ENCODE measurements around the gene PLA2G2F. TPM values are rescaled to one million over a fixed set of nuclear protein-coding genes. Genes with fewer than 3 reads are reported as not detected.
A peak's percentile ranks its signal among the peaks of the same experiment; 100 is the strongest.

Gene PLA2G2F
- total and polyA plus RNA-seq, 9 of the 15 experiments (the other 6 are each of a cell fraction or from before 2014, with no cell fraction given) = not detected

GRCh38 chr1:20165522-20165951, 26.4 kb downstream of the PLA2G2F start (continued):
- TF ChIP-seq CBX8 (IDR thresholded peaks at IDR 0.05; ENCODE audit: borderline replicate concordance, extremely low read depth, low read depth, low read length, poor library complexity, severe bottlenecking) (no peak), ZFP30 (CRISPR knock-in tag; IDR thresholded peaks at IDR 0.05; ENCODE audit: borderline replicate concordance) (no peak), ZNF197 (CRISPR knock-in tag; IDR thresholded peaks at IDR 0.05; ENCODE audit: low read depth) (no peak), POLR2B (IDR thresholded peaks at IDR 0.05; ENCODE audit: low read depth, partially characterized antibody) (no peak), MED1 (CRISPR knock-in tag; IDR thresholded peaks at IDR 0.05; ENCODE audit: borderline replicate concordance) (no peak), RFX7 (CRISPR knock-in tag; IDR thresholded peaks at IDR 0.05) (no peak), RBM14 (IDR thresholded peaks at IDR 0.05; ENCODE audit: borderline replicate concordance, insufficient read depth, low read depth, low read length) (no peak), MIER1 (IDR thresholded peaks at IDR 0.05; ENCODE audit: low read depth) (no peak), NFATC3 (IDR thresholded peaks at IDR 0.05) (no peak), NCOA2 (IDR thresholded peaks at IDR 0.05; ENCODE audit: partially characterized antibody in 2 of 2) (no peak), ZFP36 (IDR thresholded peaks at IDR 0.05; ENCODE audit: low read depth, low read length, partially characterized antibody) (no peak), TAF9B (IDR thresholded peaks at IDR 0.05; ENCODE audit: partially characterized antibody) (no peak), DNMT1 (IDR thresholded peaks at IDR 0.05) (0 out of 2 replicates have a peak, but pooled peaks have one; percentile 39), E2F1 (CRISPR knock-in tag; IDR thresholded peaks at IDR 0.05) (no peak), GATAD2B (IDR thresholded peaks at IDR 0.05; ENCODE audit: borderline replicate concordance) (no peak), SREBF1 (IDR thresholded peaks at IDR 0.05; ENCODE audit: borderline replicate concordance, low read depth, low read length) (no peak), ZNF253 (CRISPR knock-in tag; conservative IDR thresholded peaks at IDR 0.05) (no peak)
- TF ChIP-seq, protein P1, sequence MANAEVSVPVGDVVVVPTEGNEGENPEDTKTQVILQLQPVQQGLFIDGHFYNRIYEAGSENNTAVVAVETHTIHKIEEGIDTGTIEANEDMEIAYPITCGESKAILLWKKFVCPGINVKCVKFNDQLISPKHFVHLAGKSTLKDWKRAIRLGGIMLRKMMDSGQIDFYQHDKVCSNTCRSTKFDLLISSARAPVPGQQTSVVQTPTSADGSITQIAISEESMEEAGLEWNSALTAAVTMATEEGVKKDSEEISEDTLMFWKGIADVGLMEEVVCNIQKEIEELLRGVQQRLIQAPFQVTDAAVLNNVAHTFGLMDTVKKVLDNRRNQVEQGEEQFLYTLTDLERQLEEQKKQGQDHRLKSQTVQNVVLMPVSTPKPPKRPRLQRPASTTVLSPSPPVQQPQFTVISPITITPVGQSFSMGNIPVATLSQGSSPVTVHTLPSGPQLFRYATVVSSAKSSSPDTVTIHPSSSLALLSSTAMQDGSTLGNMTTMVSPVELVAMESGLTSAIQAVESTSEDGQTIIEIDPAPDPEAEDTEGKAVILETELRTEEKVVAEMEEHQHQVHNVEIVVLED (CRISPR knock-in tag; IDR thresholded peaks at IDR 0.05) = no peak
- TF ChIP-seq, protein P2, sequence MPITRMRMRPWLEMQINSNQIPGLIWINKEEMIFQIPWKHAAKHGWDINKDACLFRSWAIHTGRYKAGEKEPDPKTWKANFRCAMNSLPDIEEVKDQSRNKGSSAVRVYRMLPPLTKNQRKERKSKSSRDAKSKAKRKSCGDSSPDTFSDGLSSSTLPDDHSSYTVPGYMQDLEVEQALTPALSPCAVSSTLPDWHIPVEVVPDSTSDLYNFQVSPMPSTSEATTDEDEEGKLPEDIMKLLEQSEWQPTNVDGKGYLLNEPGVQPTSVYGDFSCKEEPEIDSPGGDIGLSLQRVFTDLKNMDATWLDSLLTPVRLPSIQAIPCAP (CRISPR knock-in tag; IDR thresholded peaks at IDR 0.05; ENCODE audit: borderline replicate concordance) = no peak
- TF ChIP-seq, protein P3, sequence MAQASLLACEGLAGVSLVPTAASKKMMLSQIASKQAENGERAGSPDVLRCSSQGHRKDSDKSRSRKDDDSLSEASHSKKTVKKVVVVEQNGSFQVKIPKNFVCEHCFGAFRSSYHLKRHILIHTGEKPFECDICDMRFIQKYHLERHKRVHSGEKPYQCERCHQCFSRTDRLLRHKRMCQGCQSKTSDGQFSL (CRISPR knock-in tag; IDR thresholded peaks at IDR 0.05) = no peak
- TF ChIP-seq, protein P3 (tag; IDR thresholded peaks at IDR 0.05) = no peak
- TF ChIP-seq, protein P4, sequence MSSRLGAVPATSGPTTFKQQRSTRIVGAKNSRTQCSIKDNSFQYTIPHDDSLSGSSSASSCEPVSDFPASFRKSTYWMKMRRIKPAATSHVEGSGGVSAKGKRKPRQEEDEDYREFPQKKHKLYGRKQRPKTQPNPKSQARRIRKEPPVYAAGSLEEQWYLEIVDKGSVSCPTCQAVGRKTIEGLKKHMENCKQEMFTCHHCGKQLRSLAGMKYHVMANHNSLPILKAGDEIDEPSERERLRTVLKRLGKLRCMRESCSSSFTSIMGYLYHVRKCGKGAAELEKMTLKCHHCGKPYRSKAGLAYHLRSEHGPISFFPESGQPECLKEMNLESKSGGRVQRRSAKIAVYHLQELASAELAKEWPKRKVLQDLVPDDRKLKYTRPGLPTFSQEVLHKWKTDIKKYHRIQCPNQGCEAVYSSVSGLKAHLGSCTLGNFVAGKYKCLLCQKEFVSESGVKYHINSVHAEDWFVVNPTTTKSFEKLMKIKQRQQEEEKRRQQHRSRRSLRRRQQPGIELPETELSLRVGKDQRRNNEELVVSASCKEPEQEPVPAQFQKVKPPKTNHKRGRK (tag; IDR thresholded peaks at IDR 0.05) = no peak

Data from K562 (cell line).